Measurements from ENCODE around the gene HEATR5A. TPM values are rescaled to one million over a fixed set of nuclear protein-coding genes. Genes with fewer than 3 reads are reported as not detected.
A peak's percentile ranks its signal among the peaks of the same experiment; 100 is the strongest.

Gene HEATR5A
- polyA plus RNA-seq, 1 donor (not counting 4 experiments of a cell fraction or from before 2014, with no cell fraction given), result 16.7 TPM

DNA sequence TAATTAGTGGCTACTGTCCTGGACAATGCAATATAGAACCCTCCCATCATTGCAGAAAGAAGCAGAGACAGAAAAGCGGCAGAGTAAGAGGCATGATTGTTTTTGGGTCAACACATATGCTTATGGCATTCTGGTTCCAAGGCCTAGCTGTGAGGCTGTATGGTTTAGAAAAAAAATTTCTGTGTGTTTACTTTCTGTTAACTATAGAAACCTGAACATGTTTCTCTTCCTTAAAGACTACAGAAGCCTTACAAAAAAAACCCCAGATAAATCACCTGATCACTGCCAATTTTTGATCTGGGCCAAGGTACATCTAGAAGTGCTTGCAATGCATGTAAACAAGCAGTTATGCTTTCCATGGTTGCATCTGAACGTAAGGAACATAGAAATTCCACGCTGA lies 112.7 kb downstream of the HEATR5A start:
- peaks cover 5% of the 10 kb centered on the region in 2 experiments for H3K36me3 ChIP-seq (ENCODE audit: control insufficient read depth in 2 of 2, extremely low read depth in 1 of 2, insufficient read depth in 2 of 2, low read length in 2 of 2)
- no peak overlapping the region for H3K9ac ChIP-seq (ENCODE audit: control insufficient read depth, extremely low read depth, insufficient read depth, low read length)
- no peak overlapping the region for H3K27ac ChIP-seq (ENCODE audit: control insufficient read depth, insufficient read depth, low read length)
- TF ChIP-seq EZH2 (IDR thresholded peaks at IDR 0.05; ENCODE audit: low read length), result no peak
- H2AFZ ChIP-seq (ENCODE audit: control insufficient read depth, low read length), result no peak overlapping the region
- no peak overlapping the region for H3K4me2 ChIP-seq (ENCODE audit: control insufficient read depth, extremely low read depth, insufficient read depth, low read depth, low read length)
- H3K4me3 ChIP-seq (ENCODE audit: control insufficient read depth in 2 of 3, extremely low read depth in 1 of 3, insufficient read depth in 2 of 3, low read depth in 1 of 3, low read length in 3 of 3), result no peak overlapping the region
- FAIRE-seq (no peak), DNase-seq (ENCODE audit: low read depth, low spot score) (no peak)
- dilution Hi-C loops (cut with MboI; ENCODE audit: extremely low pct_ligation_motif_present, low sequenced_read_pairs), result no loop called here
- no peaks in the 10 kb centered on the region for H3K4me1 ChIP-seq (ENCODE audit: control insufficient read depth, extremely low read depth, insufficient read depth, low read length)
- no peaks in the 10 kb centered on the region for H3K79me2 ChIP-seq (ENCODE audit: control insufficient read depth, insufficient read depth, low read length)
- H3K9me1 ChIP-seq (ENCODE audit: control insufficient read depth, extremely low read depth, insufficient read depth, low read length), result no peaks in the 10 kb centered on the region
- H3K9me3 ChIP-seq (ENCODE audit: control insufficient read depth, low read depth, low read length), result no peaks in the 10 kb centered on the region
- H3K27me3 ChIP-seq (ENCODE audit: control insufficient read depth, extremely low read depth, insufficient read depth, low read length), result no peaks in the 10 kb centered on the region
- H4K20me1 ChIP-seq (ENCODE audit: control insufficient read depth, extremely low read depth, insufficient read depth, low read length), result no peaks in the 10 kb centered on the region

DNA sequence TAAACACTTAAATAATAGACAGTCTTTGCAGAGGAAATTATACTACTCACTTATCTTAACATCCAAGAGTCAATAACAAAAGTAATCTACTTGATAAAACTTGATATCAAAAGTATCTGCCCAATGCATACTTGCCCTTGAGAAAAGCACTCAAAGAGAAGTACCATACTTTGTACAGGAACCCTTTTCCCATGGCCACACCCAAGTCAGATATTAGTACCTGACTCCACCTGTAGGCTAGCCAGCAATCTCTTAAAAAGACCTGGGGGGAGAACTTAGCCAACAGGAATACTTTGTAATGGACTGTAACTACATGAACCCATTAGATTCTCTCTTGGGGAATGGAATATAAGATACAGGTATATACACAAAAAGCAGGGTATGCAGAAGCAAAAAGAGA lies 113.2 kb downstream of the HEATR5A start:
- H3K4me1 ChIP-seq (ENCODE audit: control insufficient read depth, extremely low read depth, insufficient read depth, low read length), result no peaks in the 10 kb centered on the region
- peaks cover under 1 to 2% of the 10 kb centered on the region in 2 experiments for H3K36me3 ChIP-seq (ENCODE audit: control insufficient read depth in 2 of 2, extremely low read depth in 1 of 2, insufficient read depth in 2 of 2, low read length in 2 of 2)
- DNase-seq (ENCODE audit: low read depth, low spot score) (no peak), FAIRE-seq (no peak)
- TF ChIP-seq EZH2 (IDR thresholded peaks at IDR 0.05; ENCODE audit: low read length), result no peak
- TF ChIP-seq, protein P1, sequence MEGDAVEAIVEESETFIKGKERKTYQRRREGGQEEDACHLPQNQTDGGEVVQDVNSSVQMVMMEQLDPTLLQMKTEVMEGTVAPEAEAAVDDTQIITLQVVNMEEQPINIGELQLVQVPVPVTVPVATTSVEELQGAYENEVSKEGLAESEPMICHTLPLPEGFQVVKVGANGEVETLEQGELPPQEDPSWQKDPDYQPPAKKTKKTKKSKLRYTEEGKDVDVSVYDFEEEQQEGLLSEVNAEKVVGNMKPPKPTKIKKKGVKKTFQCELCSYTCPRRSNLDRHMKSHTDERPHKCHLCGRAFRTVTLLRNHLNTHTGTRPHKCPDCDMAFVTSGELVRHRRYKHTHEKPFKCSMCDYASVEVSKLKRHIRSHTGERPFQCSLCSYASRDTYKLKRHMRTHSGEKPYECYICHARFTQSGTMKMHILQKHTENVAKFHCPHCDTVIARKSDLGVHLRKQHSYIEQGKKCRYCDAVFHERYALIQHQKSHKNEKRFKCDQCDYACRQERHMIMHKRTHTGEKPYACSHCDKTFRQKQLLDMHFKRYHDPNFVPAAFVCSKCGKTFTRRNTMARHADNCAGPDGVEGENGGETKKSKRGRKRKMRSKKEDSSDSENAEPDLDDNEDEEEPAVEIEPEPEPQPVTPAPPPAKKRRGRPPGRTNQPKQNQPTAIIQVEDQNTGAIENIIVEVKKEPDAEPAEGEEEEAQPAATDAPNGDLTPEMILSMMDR (optimal IDR thresholded peaks at IDR 0.05 in 1 of 3, IDR thresholded peaks at IDR 0.05 in 1 of 3, conservative IDR thresholded peaks at IDR 0.05 in 1 of 3; ENCODE audit: extremely low read depth in 1 of 3, insufficient read depth in 2 of 3, low read length in 3 of 3), result peak in 1 of 3 experiments; percentile 25
- dilution Hi-C loops (cut with MboI; ENCODE audit: extremely low pct_ligation_motif_present, low sequenced_read_pairs), result no loop called here
- H3K9ac ChIP-seq (ENCODE audit: control insufficient read depth, extremely low read depth, insufficient read depth, low read length), result no peak overlapping the region
- H3K79me2 ChIP-seq (ENCODE audit: control insufficient read depth, insufficient read depth, low read length), result no peaks in the 10 kb centered on the region
- no peak overlapping the region for H3K4me3 ChIP-seq (ENCODE audit: control insufficient read depth in 2 of 3, extremely low read depth in 1 of 3, insufficient read depth in 2 of 3, low read depth in 1 of 3, low read length in 3 of 3)
- no peaks in the 10 kb centered on the region for H3K9me1 ChIP-seq (ENCODE audit: control insufficient read depth, extremely low read depth, insufficient read depth, low read length)
- H3K27me3 ChIP-seq (ENCODE audit: control insufficient read depth, extremely low read depth, insufficient read depth, low read length), result no peaks in the 10 kb centered on the region
- H4K20me1 ChIP-seq (ENCODE audit: control insufficient read depth, extremely low read depth, insufficient read depth, low read length), result no peaks in the 10 kb centered on the region
- no peak overlapping the region for H3K27ac ChIP-seq (ENCODE audit: control insufficient read depth, insufficient read depth, low read length)
- H3K4me2 ChIP-seq (ENCODE audit: control insufficient read depth, extremely low read depth, insufficient read depth, low read depth, low read length), result no peak overlapping the region
- H2AFZ ChIP-seq (ENCODE audit: control insufficient read depth, low read length), result no peak overlapping the region
- H3K9me3 ChIP-seq (ENCODE audit: control insufficient read depth, low read depth, low read length), result no peaks in the 10 kb centered on the region

DNA sequence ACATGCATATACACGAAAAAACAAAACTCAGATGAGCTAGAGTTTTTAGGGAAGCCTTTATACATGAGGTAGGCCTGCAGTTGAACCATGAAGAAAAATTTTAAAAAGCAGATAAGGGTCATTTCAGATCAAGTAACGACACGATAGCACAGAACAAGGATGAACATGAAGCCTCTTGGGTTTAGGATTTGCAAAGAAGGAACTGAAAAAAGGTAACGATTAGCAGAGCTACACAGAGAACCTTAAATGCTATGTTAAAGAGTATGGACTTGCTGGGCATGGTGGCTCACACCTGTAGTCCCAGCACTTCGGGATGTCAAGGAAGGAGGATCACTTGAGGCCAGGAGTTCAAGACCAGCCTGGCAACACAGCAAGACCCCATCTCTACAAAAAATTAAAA lies 116.7 kb downstream of the HEATR5A start:
- dilution Hi-C loops (cut with MboI; ENCODE audit: extremely low pct_ligation_motif_present, low sequenced_read_pairs), result no loop called here
- no peak overlapping the region for H2AFZ ChIP-seq (ENCODE audit: control insufficient read depth, low read length)
- no peak overlapping the region for H3K27ac ChIP-seq (ENCODE audit: control insufficient read depth, insufficient read depth, low read length)
- H4K20me1 ChIP-seq (ENCODE audit: control insufficient read depth, extremely low read depth, insufficient read depth, low read length), result no peaks in the 10 kb centered on the region
- FAIRE-seq, result no peak
- TF ChIP-seq, protein P1 (optimal IDR thresholded peaks at IDR 0.05 in 1 of 3, IDR thresholded peaks at IDR 0.05 in 1 of 3, conservative IDR thresholded peaks at IDR 0.05 in 1 of 3; ENCODE audit: extremely low read depth in 1 of 3, insufficient read depth in 2 of 3, low read length in 3 of 3), result no peak
- TF ChIP-seq EZH2 (IDR thresholded peaks at IDR 0.05; ENCODE audit: low read length), result no peak
- no peak for DNase-seq (ENCODE audit: low read depth, low spot score)
- no peaks in the 10 kb centered on the region for H3K4me1 ChIP-seq (ENCODE audit: control insufficient read depth, extremely low read depth, insufficient read depth, low read length)
- no peak overlapping the region for H3K4me2 ChIP-seq (ENCODE audit: control insufficient read depth, extremely low read depth, insufficient read depth, low read depth, low read length)
- H3K79me2 ChIP-seq (ENCODE audit: control insufficient read depth, insufficient read depth, low read length), result no peaks in the 10 kb centered on the region
- no peaks in the 10 kb centered on the region for H3K9me3 ChIP-seq (ENCODE audit: control insufficient read depth, low read depth, low read length)
- no peak overlapping the region for H3K4me3 ChIP-seq (ENCODE audit: control insufficient read depth in 2 of 3, extremely low read depth in 1 of 3, insufficient read depth in 2 of 3, low read depth in 1 of 3, low read length in 3 of 3)
- H3K9me1 ChIP-seq (ENCODE audit: control insufficient read depth, extremely low read depth, insufficient read depth, low read length), result no peaks in the 10 kb centered on the region
- H3K36me3 ChIP-seq (ENCODE audit: control insufficient read depth in 2 of 2, extremely low read depth in 1 of 2, insufficient read depth in 2 of 2, low read length in 2 of 2), result peaks cover 0 to 4% of the 10 kb centered on the region in 2 experiments
- H3K27me3 ChIP-seq (ENCODE audit: control insufficient read depth, extremely low read depth, insufficient read depth, low read length), result no peaks in the 10 kb centered on the region
- no peak overlapping the region for H3K9ac ChIP-seq (ENCODE audit: control insufficient read depth, extremely low read depth, insufficient read depth, low read length)

Data from keratinocyte (primary cell).